HG03039 (cell line): ENCODE measurements around the gene BEX2.
"Not testable (repeated sequence)": the region's sequence is repeated elsewhere in the genome, so short reads cannot be mapped to it uniquely, and the experiment has no call there.

ENCODE experiments used
- ATAC-seq: cut with Tn5 transposase; IDR thresholded peaks from one replicate; pipeline ENCODE4 v1.9.1; 2021; ENCODE audit warnings: mild to moderate bottlenecking, moderate library complexity; ENCODE audit not compliant: unreplicated experiment

BEX2 gene

GRCh38 chrX:103310555-103311398 is at the start of gene BEX2:
BEX2 (minus strand) TSS chrX:103310990; CDS start chrX:103309976, 1,014 bp downstream.
- ATAC-seq, result peak; percentile 99

DNA sequence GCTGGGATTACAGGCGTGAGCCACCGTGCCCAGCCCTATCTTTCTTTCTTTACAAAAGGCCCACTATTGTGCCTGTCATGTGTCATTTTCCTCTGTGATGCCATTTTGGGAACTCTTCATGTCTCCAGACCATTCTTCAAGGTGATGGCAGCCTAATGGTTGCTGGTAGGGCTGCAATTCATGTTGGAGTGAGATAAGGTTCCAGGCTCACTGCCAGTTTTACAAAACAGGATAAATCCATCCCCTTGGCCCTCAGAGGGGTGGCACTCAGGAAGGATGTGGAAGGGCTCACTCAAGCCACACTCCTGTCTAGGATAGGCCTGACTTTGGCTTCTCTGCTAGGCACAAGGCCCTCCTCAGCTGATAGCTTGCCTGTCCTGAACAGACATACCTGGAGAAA is 49.3 kb upstream of the BEX2 start:
- ATAC-seq, result no peak

GRCh38 chrX:103359605-103360004 is 48.8 kb upstream of the BEX2 start:
- ATAC-seq, result not testable (repeated sequence)

- ATAC-seq, result no peak
Observed at GRCh38 chrX:103357871-103358270, 47.1 kb upstream of the BEX2 start.

GRCh38 chrX:103356858-103357257 is 46.1 kb upstream of the BEX2 start:
- no peak for ATAC-seq

- no peak for ATAC-seq
Observed at GRCh38 chrX:103356130-103356798, 45.5 kb upstream of the BEX2 start, which contains the start of gene TCEAL9. TCEAL9 (plus strand) TSS chrX:103356506; CDS start chrX:103357685, 1,179 bp downstream.

GRCh38 chrX:103347682-103348397 is 37.0 kb upstream of the BEX2 start:
- ATAC-seq, result no peak

DNA sequence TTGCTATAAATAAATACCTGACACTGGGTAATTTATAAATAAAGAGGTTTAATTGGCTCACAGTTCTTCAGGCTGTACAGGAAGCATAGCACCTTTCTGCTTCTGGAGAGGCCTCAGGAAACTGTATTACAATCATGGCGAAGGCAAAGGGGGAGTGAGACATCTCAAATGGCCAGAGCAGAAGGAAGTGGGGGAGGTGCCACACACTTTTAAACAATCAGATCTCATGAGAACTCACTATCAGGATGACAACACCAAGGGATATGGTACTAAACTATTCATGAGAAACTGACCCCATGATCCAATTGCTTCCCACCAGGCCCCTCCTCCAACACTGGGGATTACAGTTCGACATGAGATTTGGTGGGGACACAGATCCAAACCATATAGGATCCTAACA is 33.8 kb upstream of the BEX2 start:
- no peak for ATAC-seq

- ATAC-seq, result no peak
Observed at GRCh38 chrX:103343105-103343504, 32.3 kb upstream of the BEX2 start.

- ATAC-seq, result no peak
Observed at GRCh38 chrX:103338663-103339062, 27.9 kb upstream of the BEX2 start.

- no peak for ATAC-seq
Observed at GRCh38 chrX:103330681-103331288, 20.0 kb upstream of the BEX2 start.

GRCh38 chrX:103329991-103330390 is 19.2 kb upstream of the BEX2 start, which contains the start of gene TCEAL7:
TCEAL7 (plus strand) TSS chrX:103330239; CDS start chrX:103331404, 1,165 bp downstream.
- no peak for ATAC-seq

GRCh38 chrX:103311399-103311780 is 600 bp upstream of the BEX2 start:
- no peak for ATAC-seq

- no peak for ATAC-seq
Observed at GRCh38 chrX:103309860-103310554, 783 bp downstream of the BEX2 start.

- not testable (repeated sequence) for ATAC-seq
Observed at GRCh38 chrX:103305666-103306065, 5.1 kb downstream of the BEX2 start.

DNA sequence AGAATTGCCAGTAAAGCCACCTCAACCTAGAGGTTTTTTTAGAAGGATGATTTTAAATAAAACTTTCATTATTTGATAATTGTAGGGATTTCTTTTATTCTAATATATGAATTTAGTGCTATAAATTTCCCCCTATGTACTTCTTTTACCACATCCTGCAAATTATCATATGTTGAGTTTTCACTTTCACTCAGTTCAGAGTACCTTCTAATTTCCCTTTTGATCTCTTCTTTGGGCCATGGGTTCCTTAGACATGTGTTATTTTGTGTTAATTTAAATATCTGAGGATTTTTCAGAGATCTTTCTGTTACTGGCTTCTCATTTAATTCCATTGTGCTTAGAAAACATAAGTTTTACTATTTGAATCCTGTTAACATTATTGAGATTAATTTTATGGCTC is 6.1 kb downstream of the BEX2 start:
- ATAC-seq, result no peak

GRCh38 chrX:103293118-103293517 is 17.7 kb downstream of the BEX2 start:
- no peak for ATAC-seq

GRCh38 chrX:103279624-103280023 is 31.2 kb downstream of the BEX2 start:
- no peak for ATAC-seq

GRCh38 chrX:103276581-103277002 is 34.2 kb downstream of the BEX2 start, which contains the start of gene TCEAL5:
TCEAL5 (minus strand) TSS chrX:103276750; CDS start chrX:103274563, 2,187 bp downstream.
- no peak for ATAC-seq

- no peak for ATAC-seq
Observed at GRCh38 chrX:103275947-103276567, 34.7 kb downstream of the BEX2 start.
